HepG2 (cell line): ENCODE measurements around the gene NOP9. TPM values are rescaled to one million over a fixed set of nuclear protein-coding genes. Genes with fewer than 3 reads are reported as not detected.

Experiments
- ATAC-seq: fragments of 200-7000 bp; cut with Tn5 transposase; 3 replicates; pipeline ENCODE4 v1.9.1; 2020; ENCODE audit warnings: mild to moderate bottlenecking, moderate library complexity
- BruUV-seq: library from RNA; stranded (reverse); fragments of 400-500 nt; replicated peaks from 2 replicates; lab custom pipeline; 2021; lab: Mats Ljungman, UMichigan
- CTCF ChIA-PET: fragments of 300-600 bp; formaldehyde crosslinking; extraction: SDS; loops from one replicate; lab custom pipeline; 2021; ENCODE audit warnings: low total read pairs, inconsistent platforms, low intra/inter-chr PET ratio; lab: Yijun Ruan, JAX
- POLR2A ChIA-PET: fragments of 350-600 bp; sonication (Branson Sonifier 250); formaldehyde crosslinking; loops from one replicate; lab custom pipeline; 2020; ENCODE audit warnings: antibody characterized with exemption, inconsistent platforms; lab: Yijun Ruan, JAX
- DNase-seq: peaks from one replicate; pipeline ENCODE4 v3.0.0-alpha.2; 2015; ENCODE audit warnings: low spot score
- FAIRE-seq: peaks from 3 replicates; lab custom pipeline; 2011; peaks lifted over from hg19 to GRCh38; lab: Jason Lieb, UNC
- H2AFZ ChIP-seq: one replicate; pipeline ENCODE4 v1.6.1; 2011; ENCODE audit warnings: low read length, inconsistent platforms
- H3K27ac ChIP-seq: fragments of 300-600 bp; 3 replicates; pipeline ENCODE4 v1.8.0; 2011; ENCODE audit warnings: mixed run types, mild to moderate bottlenecking, mixed read lengths, low read length, inconsistent platforms; ENCODE audit not compliant: insufficient read depth; ENCODE audit errors: extremely low read length
- H3K27me3 ChIP-seq, 2 experiments: fragments of 200-600 bp in 1 of 2; 2 replicates in 1 of 2; 3 replicates in 1 of 2; pipeline versions ENCODE4 v1.6.0 to v1.8.0; 2011; ENCODE audit warnings: low read length in 2 of 2, mild to moderate bottlenecking in 2 of 2, moderate library complexity in 2 of 2, inconsistent platforms in 1 of 2; ENCODE audit not compliant: insufficient read depth in 2 of 2, control insufficient read depth in 1 of 2
- H3K36me3 ChIP-seq, 2 experiments: fragments of 200-600 bp in 1 of 2; replicated peaks in 1 of 2; 2 replicates in 1 of 2; 3 replicates in 1 of 2; pipeline versions ENCODE4 v1.5.1 to v1.8.0; 2011; ENCODE audit warnings: low read length in 2 of 2, inconsistent platforms in 1 of 2; ENCODE audit not compliant: insufficient read depth in 2 of 2, control insufficient read depth in 1 of 2
- H3K4me1 ChIP-seq: 2 replicates; pipeline ENCODE4 v1.5.1; 2012; ENCODE audit warnings: low read length, inconsistent platforms; ENCODE audit not compliant: insufficient read depth
- H3K4me2 ChIP-seq: 2 replicates; pipeline ENCODE4 v1.6.0; 2011; ENCODE audit warnings: low read depth, low read length, inconsistent platforms
- H3K4me3 ChIP-seq, 3 experiments: fragments of 200-600 bp in 1 of 3; sonication (generic), shearing (Covaris generic) in 1 of 3; replicated peaks in 1 of 3; 2 replicates each; pipeline ENCODE4 v1.5.1; 2011 to 2016; ENCODE audit warnings: low read length in 3 of 3, inconsistent platforms in 2 of 3, low read depth in 2 of 3, mild to moderate bottlenecking in 2 of 3, control low read depth in 1 of 3, mixed read lengths in 1 of 3; ENCODE audit not compliant: insufficient read depth in 1 of 3
- H3K79me2 ChIP-seq: one replicate; pipeline ENCODE4 v1.6.1; 2011; ENCODE audit warnings: low read length, inconsistent platforms; ENCODE audit not compliant: insufficient read depth
- H3K9ac ChIP-seq: 2 replicates; pipeline ENCODE4 v1.6.0; 2011; ENCODE audit warnings: mild to moderate bottlenecking, low read depth, low read length, inconsistent platforms; ENCODE audit not compliant: insufficient read depth
- H3K9me3 ChIP-seq: 2 replicates; pipeline ENCODE4 v1.5.1; 2012; ENCODE audit warnings: mild to moderate bottlenecking, low read length
- H4K20me1 ChIP-seq: 2 replicates; pipeline ENCODE4 v1.6.0; 2011; ENCODE audit warnings: inconsistent platforms, mild to moderate bottlenecking, low read length, moderate library complexity; ENCODE audit not compliant: insufficient read depth
- ATF4 ChIP-seq, 2 experiments: fragments of 450-650 bp in 1 of 2; sonication (generic) in 1 of 2; formaldehyde crosslinking; IDR thresholded peaks; 2 replicates each; pipeline versions ENCODE4 v1.5.0 to v1.8.0; 2020 to 2022; ENCODE audit warnings: mild to moderate bottlenecking in 1 of 2, missing genetic modification reagents in 1 of 2
- GTF3A ChIP-seq: sonication (generic); formaldehyde crosslinking; conservative IDR thresholded peaks from 2 replicates; pipeline ENCODE4 v1.4.0; 2020; ENCODE audit warnings: mild to moderate bottlenecking, missing genetic modification reagents
- HNRNPH1 ChIP-seq: fragments of 200-400 bp; formaldehyde crosslinking; optimal IDR thresholded peaks from 2 replicates; pipeline ENCODE3; 2017; ENCODE audit warnings: mild to moderate bottlenecking, low read depth, low read length
- HOXD1 ChIP-seq: sonication (generic); formaldehyde crosslinking; IDR thresholded peaks from 2 replicates; pipeline ENCODE4 v1.5.0; 2020; ENCODE audit warnings: missing genetic modification reagents
- MED1 ChIP-seq: sonication (generic); formaldehyde crosslinking; IDR thresholded peaks from 2 replicates; pipeline ENCODE4 v1.4.0; 2020; ENCODE audit warnings: missing genetic modification reagents
- NFATC3 ChIP-seq: sonication (generic); formaldehyde crosslinking; IDR thresholded peaks from 2 replicates; pipeline ENCODE4 v1.5.1; 2020; ENCODE audit warnings: mild to moderate bottlenecking, missing genetic modification reagents
- NFE2 ChIP-seq: sonication (generic); formaldehyde crosslinking; IDR thresholded peaks from 2 replicates; pipeline ENCODE4 v1.4.0; 2020; ENCODE audit warnings: missing genetic modification reagents
- NR3C1 ChIP-seq: sonication (generic); formaldehyde crosslinking; IDR thresholded peaks from 2 replicates; pipeline ENCODE4 v1.4.0; 2020; ENCODE audit warnings: missing genetic modification reagents
- PHF21A ChIP-seq: sonication (generic); formaldehyde crosslinking; IDR thresholded peaks from 2 replicates; pipeline ENCODE4 v1.5.0; 2020; ENCODE audit warnings: mild to moderate bottlenecking, missing genetic modification reagents
- SCMH1 ChIP-seq: sonication (generic); formaldehyde crosslinking; IDR thresholded peaks from 2 replicates; pipeline ENCODE4 v1.9.0; 2021; ENCODE audit warnings: missing genetic modification reagents, mild to moderate bottlenecking, borderline replicate concordance
- SMYD3 ChIP-seq: sonication (generic); formaldehyde crosslinking; IDR thresholded peaks from 2 replicates; pipeline ENCODE4 v1.8.1; 2023; ENCODE audit warnings: mild to moderate bottlenecking, missing genetic modification reagents
- SOX6 ChIP-seq, 2 experiments: fragments of 450-650 bp in 1 of 2; sonication (generic) in 1 of 2; formaldehyde crosslinking in 1 of 2; IDR thresholded peaks; 2 replicates each; pipeline versions ENCODE4 v1.4.0 to v1.6.1; 2017 to 2020; ENCODE audit warnings: antibody characterized with exemption in 1 of 2, mild to moderate bottlenecking in 1 of 2, missing genetic modification reagents in 1 of 2
- TIGD3 ChIP-seq: sonication (generic); formaldehyde crosslinking; IDR thresholded peaks from 2 replicates; pipeline ENCODE4 v1.5.1; 2020; ENCODE audit warnings: mild to moderate bottlenecking, missing genetic modification reagents, borderline replicate concordance
- ZBTB26 ChIP-seq: IDR thresholded peaks from 2 replicates; pipeline ENCODE4 v1.6.1; 2016; ENCODE audit warnings: missing compliant biosample characterization, missing genetic modification reagents, borderline replicate concordance
- ZBTB34 ChIP-seq: sonication (generic); formaldehyde crosslinking; IDR thresholded peaks from 2 replicates; pipeline ENCODE4 v1.8.0; 2022; ENCODE audit warnings: mild to moderate bottlenecking, missing genetic modification reagents
- ZNF260 ChIP-seq: sonication (generic); formaldehyde crosslinking; IDR thresholded peaks from 2 replicates; pipeline ENCODE4 v1.4.0; 2020; ENCODE audit warnings: missing genetic modification reagents, low read depth, mild to moderate bottlenecking, borderline replicate concordance
- ZNF670 ChIP-seq: sonication (generic); formaldehyde crosslinking; IDR thresholded peaks from 2 replicates; pipeline ENCODE4 v1.8.0; 2022; ENCODE audit warnings: mild to moderate bottlenecking, missing genetic modification reagents, borderline replicate concordance
- ZNF773 ChIP-seq: sonication (generic); formaldehyde crosslinking; IDR thresholded peaks from 2 replicates; pipeline ENCODE4 v1.4.0; 2020; ENCODE audit warnings: missing genetic modification reagents, borderline replicate concordance
- WGBS: methylation state at CpG from one replicate; pipeline ENCODE4 v1.1.6; 2017; ENCODE audit warnings: low lambda C conversion rate; 5-methylcytosine and 5-hydroxymethylcytosine counted together
- in situ Hi-C: cut with HindIII; loops from 2 replicates; pipeline ENCODE4 v1.10.0; 2017; ENCODE audit warnings: low pct_unique_long_range_greater_than_20kb; ENCODE audit not compliant: extremely low pct_ligation_motif_present
- intact Hi-C: fragments of 100-400 bp; cut with micrococcal nuclease; formaldehyde crosslinking; loops from one replicate; pipeline ENCODE4 v1.10.0; 2022; ENCODE audit not compliant: unreplicated experiment
- polyA plus RNA-seq, 8 experiments: library from polyadenylated mRNA; depleted of rRNA in 3 of 8; stranded (reverse) in 7 of 8; unstranded in 1 of 8; fragments of >200 nt; fragmentation: Illumina TruSeq in 4 of 8; extraction: Trizol in 4 of 8; gene quantifications; 2 replicates each; pipeline versions ENCODE4 v1.2.1 to v1.2.3, GENCODE V29; 2011 to 2016; ENCODE audit warnings: low read depth in 4 of 8, missing spikeins in 1 of 8, mixed read lengths in 1 of 8; ENCODE audit not compliant: insufficient read depth in 1 of 8
- total RNA-seq, 5 experiments: library from RNA; depleted of rRNA; stranded (reverse); fragments of >200 nt; fragmentation: Illumina TruSeq; extraction: Trizol; gene quantifications; 2 replicates each; pipeline ENCODE4 v1.2.3, GENCODE V29; 2016; ENCODE audit warnings: low read depth in 1 of 5

NOP9 gene
- total and polyA plus RNA-seq, 2 of the 13 experiments (the other 11 are each of a cell fraction or from before 2014, with no cell fraction given): 24.5 to 61.6 TPM

- Histone ChIP-seq H3K79me2 (no peaks in the 10 kb centered on the region), H3K4me2 (no peak overlapping the region), H3K36me3 (no peaks in the 10 kb centered on the region), H4K20me1 (no peaks in the 10 kb centered on the region), H2AFZ (no peak overlapping the region), H3K27me3 (peaks cover 4 to 23% of the 10 kb centered on the region in 2 experiments; a peak in 3 of 5 replicates), H3K4me3 (no peak overlapping the region), H3K9ac (no peak overlapping the region), H3K9me3 (no peaks in the 10 kb centered on the region), H3K27ac (no peak overlapping the region), H3K4me1 (peaks cover 8% of the 10 kb centered on the region)
- in situ Hi-C loops (no loop called here), intact Hi-C loops (no loop called here)
- CTCF ChIA-PET: no interaction called here
- BruUV-seq: no TSS peak
- no peak for ATAC-seq
- DNase-seq: no peak
- no peak for FAIRE-seq
- POLR2A ChIA-PET: no interaction called here
- 74% methylated on average over 4 of the region's 4 CpGs for WGBS
- no peak for TF ChIP-seq ZBTB26 (CRISPR knock-in tag)
- no peak for TF ChIP-seq NFATC3
- no peak for TF ChIP-seq NR3C1 (CRISPR knock-in tag)
- no peak for TF ChIP-seq TIGD3 (CRISPR knock-in tag)
- no peak for TF ChIP-seq MED1 (CRISPR knock-in tag)
- no peak for TF ChIP-seq ZBTB34 (CRISPR knock-in tag)
- no peak for TF ChIP-seq ZNF260
- no peak for TF ChIP-seq NFE2 (CRISPR knock-in tag)
- TF ChIP-seq GTF3A (CRISPR knock-in tag): no peak
- no peak for TF ChIP-seq SMYD3 (CRISPR knock-in tag)
- TF ChIP-seq ZNF670 (CRISPR knock-in tag): no peak
- no peak for TF ChIP-seq ATF4 (CRISPR knock-in tag; IDR thresholded peaks at IDR 0.05)
- no peak for TF ChIP-seq SOX6 (IDR thresholded peaks at IDR 0.05)
- no peak for TF ChIP-seq SOX6 (CRISPR knock-in tag; IDR thresholded peaks at IDR 0.05)
- no peak for TF ChIP-seq PHF21A (CRISPR knock-in tag)
- TF ChIP-seq ZNF773 (CRISPR knock-in tag): no peak
- TF ChIP-seq HOXD1: no peak
- TF ChIP-seq HNRNPH1: no peak
- no peak for TF ChIP-seq SCMH1
Measured at GRCh38 chr14:24342889-24343288, 43.2 kb downstream of the NOP9 start.
